Psoas muscle (tissue), 8 donors: ENCODE data around the gene PKD1L1. TPM values are rescaled to one million over a fixed set of nuclear protein-coding genes. Genes with fewer than 3 reads are reported as not detected.
A peak's percentile ranks its signal among the peaks of the same experiment; 100 is the strongest.

Experiments used
- ATAC-seq, 4 donors: fragments of 200-7000 bp; cut with Tn5 transposase; one replicate each; pipeline ENCODE4 v1.9.1; 2020; ENCODE audit warnings: moderate library complexity in 3 of 4, mild to moderate bottlenecking in 2 of 4
- DNase-seq, 2 donors: peaks; one replicate each; pipeline ENCODE4 v3.0.0-alpha.2; 2020
- H3K27ac ChIP-seq: fragments of 200-600 bp; one replicate; pipeline ENCODE4 v1.8.0; 2022
- H3K27me3 ChIP-seq, 3 donors: fragments of 200-600 bp in 1 of 3; one replicate each; pipeline versions ENCODE4 v1.6.1 to v1.8.0; 2013 to 2022; ENCODE audit warnings: low read length in 2 of 3, mild to moderate bottlenecking in 2 of 3, moderate library complexity in 1 of 3; ENCODE audit not compliant: insufficient read depth in 3 of 3
- H3K36me3 ChIP-seq, 2 donors: fragments of 200-600 bp in 1 of 2; one replicate each; pipeline versions ENCODE4 v1.6.1 to v1.8.0; 2013 to 2022; ENCODE audit warnings: low read depth in 1 of 2, mild to moderate bottlenecking in 1 of 2, moderate library complexity in 1 of 2; ENCODE audit not compliant: insufficient read depth in 1 of 2
- H3K4me1 ChIP-seq: fragments of 200-600 bp; one replicate; pipeline ENCODE4 v1.8.0; 2022
- H3K4me3 ChIP-seq: fragments of 200-600 bp; one replicate; pipeline ENCODE4 v1.8.0; 2022; ENCODE audit warnings: mild to moderate bottlenecking
- H3K9me3 ChIP-seq: fragments of 200-600 bp; one replicate; pipeline ENCODE4 v1.8.0; 2022
- WGBS, 3 donors: extraction: QIAGEN DNeasy Blood & Tissue Kit; methylation state at CpG; one replicate each; pipeline versions ENCODE4 v1.1.6 to v1.1.7; 2013; 5-methylcytosine and 5-hydroxymethylcytosine counted together
- intact Hi-C, 2 donors: fragments of 100-400 bp; cut with DNase I; formaldehyde crosslinking; loops; one replicate each; pipeline versions ENCODE4 v1.11.0 to v1.14.2; 2022
- polyA plus RNA-seq, 3 donors: library from polyadenylated mRNA; stranded (reverse); fragments of 200-250 nt; gene quantifications; one replicate each; pipeline ENCODE4 v1.2.3, GENCODE V29; 2013
- total RNA-seq, 4 donors: library from RNA; stranded (reverse); fragmentation: NEBNext Ultra II Directional in 2 of 4; extraction: Animal tissue kit (Norgen Biotek cat#: 25700) in 2 of 4; gene quantifications; one replicate each; pipeline versions ENCODE4 v1.2.1 to v1.2.4, GENCODE V29; 2021 to 2023
- TF ChIP-seq, protein P1 (sequence below): fragments of 200-600 bp; IDR thresholded peaks from one replicate; pipeline ENCODE4 v1.8.0; 2022; ENCODE audit warnings: antibody characterized with exemption
- donor health status: healthy with polysubstance abuse.
- donor health status: DM: no; HTN: no; CAD: no; lungs with moderate emphysema.
- donor health status: Bipolar disorder and iron deficiency.
- donor health status: healthy.
- donor health status: DM: yes; HTN: yes; CAD: no.
- donor health status: DM: no; HTN: no; CAD: no.
- donor health status: DM: no; HTN: no; CAD: no.
- donor health status: DM: yes; HTN: yes; CAD: no.

The PKD1L1 gene
- total and polyA plus RNA-seq, 7 donors, result 0.56 to 1.4 (median 0.79) TPM

GRCh38 chr7:47746468-47746867 lies 201.8 kb downstream of the PKD1L1 start:
- Histone ChIP-seq H3K4me1 (no peaks in the 10 kb centered on the region), H3K27ac (no peak overlapping the region), H3K4me3 (no peak overlapping the region), H3K36me3 (no peaks in the 10 kb centered on the region), H3K27me3 (peaks cover 0 to 7% (median 0%) of the 10 kb centered on the region in 3 donors), H3K9me3 (no peaks in the 10 kb centered on the region)
- intact Hi-C loops, result no loop called here
- TF ChIP-seq, protein P1, sequence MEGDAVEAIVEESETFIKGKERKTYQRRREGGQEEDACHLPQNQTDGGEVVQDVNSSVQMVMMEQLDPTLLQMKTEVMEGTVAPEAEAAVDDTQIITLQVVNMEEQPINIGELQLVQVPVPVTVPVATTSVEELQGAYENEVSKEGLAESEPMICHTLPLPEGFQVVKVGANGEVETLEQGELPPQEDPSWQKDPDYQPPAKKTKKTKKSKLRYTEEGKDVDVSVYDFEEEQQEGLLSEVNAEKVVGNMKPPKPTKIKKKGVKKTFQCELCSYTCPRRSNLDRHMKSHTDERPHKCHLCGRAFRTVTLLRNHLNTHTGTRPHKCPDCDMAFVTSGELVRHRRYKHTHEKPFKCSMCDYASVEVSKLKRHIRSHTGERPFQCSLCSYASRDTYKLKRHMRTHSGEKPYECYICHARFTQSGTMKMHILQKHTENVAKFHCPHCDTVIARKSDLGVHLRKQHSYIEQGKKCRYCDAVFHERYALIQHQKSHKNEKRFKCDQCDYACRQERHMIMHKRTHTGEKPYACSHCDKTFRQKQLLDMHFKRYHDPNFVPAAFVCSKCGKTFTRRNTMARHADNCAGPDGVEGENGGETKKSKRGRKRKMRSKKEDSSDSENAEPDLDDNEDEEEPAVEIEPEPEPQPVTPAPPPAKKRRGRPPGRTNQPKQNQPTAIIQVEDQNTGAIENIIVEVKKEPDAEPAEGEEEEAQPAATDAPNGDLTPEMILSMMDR, result no peak
- ATAC-seq (no peak), DNase-seq (no peak)
- 69 to 93% (median 73%) methylated on average over 3 to 4 of the region's 4 CpGs for WGBS, 3 donors

GRCh38 chr7:47744883-47745282 lies 203.4 kb downstream of the PKD1L1 start:
- DNase-seq, result no peak
- H3K9me3 ChIP-seq, result no peaks in the 10 kb centered on the region
- H3K27ac ChIP-seq, result no peak overlapping the region
- no peaks in the 10 kb centered on the region for H3K36me3 ChIP-seq
- WGBS, 3 donors, result 93 to 97% (median 96%) methylated on average over 8 of the region's 8 CpGs
- intact Hi-C loops, result no loop called here
- H3K4me3 ChIP-seq, result no peak overlapping the region
- H3K4me1 ChIP-seq, result no peaks in the 10 kb centered on the region
- TF ChIP-seq, protein P1, result no peak
- peaks cover 0 to 7% (median 0%) of the 10 kb centered on the region in 3 donors for H3K27me3 ChIP-seq
- ATAC-seq, result no peak

DNA sequence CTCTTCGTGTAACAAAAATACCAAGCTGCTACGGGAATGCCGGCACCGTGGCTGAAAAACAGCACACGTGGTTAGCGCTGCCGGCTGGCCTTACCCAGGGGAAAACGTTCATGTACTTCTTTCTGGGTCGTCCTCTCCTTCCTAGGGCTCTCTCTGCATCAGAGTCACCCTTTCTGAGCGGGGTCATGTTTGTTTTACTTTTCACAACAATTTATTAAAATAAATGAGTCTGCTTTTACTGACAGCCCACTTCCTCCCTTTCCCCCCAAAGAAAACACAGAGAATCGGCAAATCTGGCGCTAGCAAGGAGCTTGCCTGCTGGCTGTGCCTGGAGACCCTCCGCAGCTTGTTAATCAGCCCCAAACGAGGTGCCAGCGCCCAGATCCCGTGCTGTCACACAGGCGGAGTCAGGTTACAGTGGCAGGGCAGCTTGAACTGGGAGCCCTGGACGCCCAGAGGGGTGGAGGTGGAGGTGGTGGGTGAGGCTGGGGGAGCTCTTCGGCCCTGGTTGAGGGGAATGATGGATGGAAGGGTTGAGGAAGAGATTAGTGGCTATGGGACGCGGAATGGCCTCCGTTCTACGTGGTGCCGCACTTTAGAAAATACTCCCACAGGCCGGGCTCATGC lies 204.2 kb downstream of the PKD1L1 start:
- Histone ChIP-seq H3K4me3 (peak overlapping the region; percentile 38), H3K9me3 (no peaks in the 10 kb centered on the region), H3K36me3 (no peaks in the 10 kb centered on the region), H3K27ac (no peak overlapping the region), H3K27me3 (peaks cover 0 to 7% (median 0%) of the 10 kb centered on the region in 3 donors), H3K4me1 (no peaks in the 10 kb centered on the region)
- DNase-seq, result no peak
- 37 to 42% (median 40%) methylated on average over 25 of the region's 25 CpGs for WGBS, 3 donors
- peak in 1 of 4 donors; percentile 58 for ATAC-seq
- TF ChIP-seq, protein P1, result no peak
- intact Hi-C loops, result no loop called here

- ATAC-seq, result no peak
- Histone ChIP-seq H3K36me3 (no peaks in the 10 kb centered on the region), H3K9me3 (no peaks in the 10 kb centered on the region), H3K27me3 (no peaks in the 10 kb centered on the region), H3K4me1 (no peaks in the 10 kb centered on the region), H3K27ac (no peak overlapping the region), H3K4me3 (no peak overlapping the region)
- intact Hi-C loops, result no loop called here
- no peak for DNase-seq
- WGBS, 3 donors, result 81 to 85% (median 83%) methylated on average over 6 of the region's 6 CpGs
- TF ChIP-seq, protein P1, result no peak
These were observed 206.3 kb downstream of the PKD1L1 start for GRCh38 chr7:47741984-47742383.

- Histone ChIP-seq H3K4me3 (no peak overlapping the region), H3K9me3 (no peaks in the 10 kb centered on the region), H3K27me3 (no peaks in the 10 kb centered on the region), H3K36me3 (no peaks in the 10 kb centered on the region), H3K4me1 (no peaks in the 10 kb centered on the region), H3K27ac (no peak overlapping the region)
- ATAC-seq (no peak), DNase-seq (no peak)
- intact Hi-C loops, result no loop called here
- TF ChIP-seq, protein P1, result no peak
- WGBS, 3 donors, result 72 to 82% (median 79%) methylated on average over 8 of the region's 8 CpGs
These were observed 208.4 kb downstream of the PKD1L1 start for GRCh38 chr7:47739891-47740290.
